Neural cell (in vitro differentiated cells): Measurements from ENCODE around the gene ESRRB. TPM values are rescaled to one million over a fixed set of nuclear protein-coding genes. Genes with fewer than 3 reads are reported as not detected.

Experiments
- H2AFZ ChIP-seq: fragments of 200-600, 300-800 bp; sonication (generic), shearing (Covaris generic); 2 replicates; pipeline ENCODE4 v1.6.0; 2014; ENCODE audit warnings: low read depth, mild to moderate bottlenecking, antibody characterized with exemption, low read length, moderate library complexity
- H3F3A ChIP-seq: fragments of 200-600 bp; shearing (Covaris generic); 2 replicates; pipeline ENCODE4 v1.6.1; 2016; ENCODE audit warnings: mild to moderate bottlenecking, moderate library complexity, mixed read lengths, antibody characterized with exemption, low read length; ENCODE audit not compliant: insufficient read depth, poor library complexity, severe bottlenecking
- H3K27ac ChIP-seq: fragments of 200-600, 300-800 bp; sonication (generic), shearing (Covaris generic); 2 replicates; pipeline ENCODE4 v1.5.1; 2014; ENCODE audit warnings: mild to moderate bottlenecking, low read length, moderate library complexity
- H3K27me3 ChIP-seq: fragments of 300-800, 200-600 bp; sonication (generic), shearing (Covaris generic); 2 replicates; pipeline ENCODE4 v1.6.0; 2014; ENCODE audit warnings: mild to moderate bottlenecking, low read depth, low read length, moderate library complexity; ENCODE audit not compliant: insufficient read depth
- H3K36me3 ChIP-seq: fragments of 300-800, 200-600 bp; sonication (generic), shearing (Covaris generic); 2 replicates; pipeline ENCODE4 v1.5.1; 2014; ENCODE audit warnings: mild to moderate bottlenecking, antibody characterized with exemption, low read length, moderate library complexity; ENCODE audit not compliant: insufficient read depth
- H3K4me2 ChIP-seq: fragments of 300-800, 200-600 bp; sonication (generic), shearing (Covaris generic); 2 replicates; pipeline ENCODE4 v1.6.0; 2014; ENCODE audit warnings: mild to moderate bottlenecking, low read length
- H3K4me3 ChIP-seq: fragments of 300-800, 200-600 bp; sonication (generic), shearing (Covaris generic); 2 replicates; pipeline ENCODE4 v1.5.1; 2014; ENCODE audit warnings: mild to moderate bottlenecking, low read length, moderate library complexity
- H3K79me2 ChIP-seq: fragments of 200-600 bp; shearing (Covaris generic); replicated peaks from 2 replicates; pipeline ENCODE4 v1.6.0; 2014; ENCODE audit warnings: mild to moderate bottlenecking, low read length, moderate library complexity; ENCODE audit not compliant: insufficient read depth
- H3K9ac ChIP-seq: fragments of 300-800, 200-600 bp; sonication (generic), shearing (Covaris generic); 2 replicates; pipeline ENCODE4 v1.6.1; 2016; ENCODE audit warnings: mild to moderate bottlenecking, low read length, mixed read lengths
- H3K9me2 ChIP-seq: fragments of 200-600 bp; shearing (Covaris generic); 2 replicates; pipeline ENCODE4 v1.6.1; 2016; ENCODE audit warnings: mild to moderate bottlenecking, low read length, mixed read lengths; ENCODE audit not compliant: insufficient read depth
- H3K9me3 ChIP-seq: fragments of 200-600, 300-800 bp; sonication (generic), shearing (Covaris generic); 2 replicates; pipeline ENCODE4 v1.6.1; 2016; ENCODE audit warnings: mild to moderate bottlenecking, mixed run types, low read length, moderate library complexity, mixed read lengths
- H4K20me1 ChIP-seq: fragments of 200-600 bp; shearing (Covaris generic); 2 replicates; pipeline ENCODE4 v1.6.1; 2016; ENCODE audit warnings: mild to moderate bottlenecking, mixed run types; ENCODE audit not compliant: insufficient read depth
- CTCF ChIP-seq: fragments of 450-650 bp; IDR thresholded peaks from 2 replicates; pipeline ENCODE4 v1.5.1; 2014; ENCODE audit warnings: antibody characterized with exemption, mild to moderate bottlenecking, moderate library complexity; ENCODE audit not compliant: poor library complexity, severe bottlenecking
- EP300 ChIP-seq: fragments of 450-650 bp; conservative IDR thresholded peaks from 2 replicates; pipeline ENCODE4 v1.6.1; 2014; ENCODE audit warnings: antibody characterized with exemption, mild to moderate bottlenecking, moderate library complexity; ENCODE audit not compliant: poor library complexity, severe bottlenecking
- EZH2 ChIP-seq: fragments of 200-600, 300-800 bp; shearing (Covaris generic), sonication (generic); IDR thresholded peaks from 2 replicates; pipeline ENCODE4 v1.6.1; 2014; ENCODE audit warnings: antibody characterized with exemption, low read length, borderline replicate concordance, mild to moderate bottlenecking; ENCODE audit not compliant: insufficient read depth, poor library complexity, severe bottlenecking
- MXI1 ChIP-seq: fragments of 450-650 bp; conservative IDR thresholded peaks from 2 replicates; pipeline ENCODE4 v1.6.1; 2014; ENCODE audit warnings: antibody characterized with exemption, mild to moderate bottlenecking; ENCODE audit not compliant: poor library complexity, severe bottlenecking
- POLR2AphosphoS5 ChIP-seq: IDR thresholded peaks from 2 replicates; pipeline ENCODE4 v1.6.1; 2012
- RAD21 ChIP-seq: fragments of 450-650 bp; conservative IDR thresholded peaks from 2 replicates; pipeline ENCODE4 v1.6.1; 2014; ENCODE audit warnings: antibody characterized with exemption, mild to moderate bottlenecking, moderate library complexity
- REST ChIP-seq: IDR thresholded peaks from 2 replicates; pipeline ENCODE4 v1.6.1; 2012; ENCODE audit warnings: borderline replicate concordance
- SMC3 ChIP-seq: fragments of 450-650 bp; conservative IDR thresholded peaks from 2 replicates; pipeline ENCODE4 v1.6.1; 2014; ENCODE audit warnings: antibody characterized with exemption, mild to moderate bottlenecking, moderate library complexity; ENCODE audit not compliant: poor library complexity
- TAF1 ChIP-seq: IDR thresholded peaks from 2 replicates; pipeline ENCODE4 v1.6.1; 2012; ENCODE audit warnings: low read depth
- polyA plus RNA-seq: library from polyadenylated mRNA; depleted of rRNA; stranded (reverse); fragments of >200 nt; gene quantifications from 2 replicates; pipeline ENCODE4 v1.2.3, GENCODE V29; 2014

Gene ESRRB
- polyA plus RNA-seq, 1 donor from 2014 or later = 0.59 TPM

GRCh38 chr14:76502219-76502618, 126.3 kb downstream of the ESRRB start:
- no peaks in the 10 kb centered on the region for H3F3A ChIP-seq
- no peaks in the 10 kb centered on the region for H3K79me2 ChIP-seq
- H3K9me3 ChIP-seq = no peaks in the 10 kb centered on the region
- no peak overlapping the region for H3K27ac ChIP-seq
- no peak overlapping the region for H3K9ac ChIP-seq
- no peaks in the 10 kb centered on the region for H3K9me2 ChIP-seq
- H4K20me1 ChIP-seq = no peaks in the 10 kb centered on the region
- no peak overlapping the region for H3K4me2 ChIP-seq
- no peak overlapping the region for H3K4me3 ChIP-seq
- TF ChIP-seq EP300 (no peak), RAD21 (no peak), REST (no peak), TAF1 (no peak), EZH2 (no peak), SMC3 (no peak), POLR2AphosphoS5 (no peak), MXI1 (no peak), CTCF (no peak)
- H3K27me3 ChIP-seq = no peaks in the 10 kb centered on the region
- no peak overlapping the region for H2AFZ ChIP-seq
- no peaks in the 10 kb centered on the region for H3K36me3 ChIP-seq

GRCh38 chr14:76502638-76503037, 126.7 kb downstream of the ESRRB start:
- H3K79me2 ChIP-seq = no peaks in the 10 kb centered on the region
- TF ChIP-seq MXI1 (no peak), RAD21 (no peak), SMC3 (no peak), POLR2AphosphoS5 (no peak), EP300 (no peak), CTCF (no peak)
- no peaks in the 10 kb centered on the region for H3K9me2 ChIP-seq
- H3K27me3 ChIP-seq = no peaks in the 10 kb centered on the region
- H2AFZ ChIP-seq = no peak overlapping the region
- no peaks in the 10 kb centered on the region for H3K9me3 ChIP-seq
- no peak overlapping the region for H3K4me2 ChIP-seq
- no peak overlapping the region for H3K4me3 ChIP-seq
- no peak overlapping the region for H3K9ac ChIP-seq
- H3K27ac ChIP-seq = no peak overlapping the region
- no peaks in the 10 kb centered on the region for H4K20me1 ChIP-seq
- H3K36me3 ChIP-seq = no peaks in the 10 kb centered on the region
- no peaks in the 10 kb centered on the region for H3F3A ChIP-seq
